Gastroesophageal sphincter (tissue), 4 donors: ENCODE results near the gene KLHL8. TPM values are rescaled to one million over a fixed set of nuclear protein-coding genes. Genes with fewer than 3 reads are reported as not detected.

Experiments used
- total RNA-seq, 4 donors: library from RNA; depleted of rRNA; stranded (reverse); fragments of >200 nt; gene quantifications; one replicate each; pipeline ENCODE4 v1.1.0, GENCODE V29; 2016

The KLHL8 gene
- total RNA-seq, 4 donors from 2014 or later, result 9.1 to 17.6 (median 13.0) TPM

Other genes starting within 250 kb of the KLHL8 start
- gene HSD17B13, start 102.3 kb upstream of the KLHL8 start, total RNA-seq, result 1 to 10 TPM in 1 of 4 donors, under 1 TPM in 3; 0.54 to 1.1 (median 0.67) TPM
- 10 to 100 TPM; 32.7 to 98.0 (median 65.4) TPM for gene HSD17B11, start 170.6 kb upstream of the KLHL8 start, total RNA-seq
- gene NUDT9, start 202.0 kb upstream of the KLHL8 start, total RNA-seq, result 10 to 100 TPM; 19.3 to 26.7 (median 22.8) TPM